H1 (cell line): ENCODE data around the gene RTCA. TPM values are rescaled to one million over a fixed set of nuclear protein-coding genes. Genes with fewer than 3 reads are reported as not detected.

Experiments
- CTCF ChIA-PET: fragments of 300-600 bp; sonication (Branson Sonifier 250); formaldehyde crosslinking; loops from one replicate; lab custom pipeline; 2021; ENCODE audit not compliant: partially characterized antibody; lab: Charles Lee
- POLR2A ChIA-PET: fragments of 300-600 bp; sonication (Branson Sonifier 250); formaldehyde crosslinking; loops from one replicate; lab custom pipeline; 2021; ENCODE audit warnings: inconsistent platforms; ENCODE audit not compliant: partially characterized antibody; lab: Charles Lee
- DNase-seq, 2 experiments: peaks; one replicate each; pipeline versions ENCODE4 v3.0.0 to v3.0.0-alpha.2; 2010 to 2022; ENCODE audit warnings: low spot score in 2 of 2, low read depth in 1 of 2, mixed read lengths in 1 of 2
- FAIRE-seq: peaks from 2 replicates; lab custom pipeline; 2011; peaks lifted over from hg19 to GRCh38; lab: Jason Lieb, UNC
- H2AFZ ChIP-seq: 2 replicates; pipeline ENCODE4 v1.8.1; 2012; ENCODE audit warnings: low read length, inconsistent platforms
- H2AK5ac ChIP-seq: 2 replicates; pipeline ENCODE4 v1.6.1; 2013; ENCODE audit warnings: low read depth, low read length
- H2BK120ac ChIP-seq: replicated peaks from 2 replicates; pipeline ENCODE3; 2013; ENCODE audit warnings: low read depth, low read length, inconsistent platforms
- H2BK12ac ChIP-seq: 2 replicates; pipeline ENCODE4 v1.6.1; 2013; ENCODE audit warnings: low read depth, low read length
- H2BK15ac ChIP-seq: 2 replicates; pipeline ENCODE4 v1.6.1; 2013; ENCODE audit warnings: low read length
- H2BK20ac ChIP-seq: 2 replicates; pipeline ENCODE4 v1.6.1; 2013; ENCODE audit warnings: low read length
- H2BK5ac ChIP-seq: 2 replicates; pipeline ENCODE4 v1.6.1; 2013; ENCODE audit warnings: low read depth, low read length
- H3K14ac ChIP-seq: 2 replicates; pipeline ENCODE4 v1.6.1; 2013; ENCODE audit warnings: inconsistent platforms; ENCODE audit not compliant: insufficient read length
- H3K18ac ChIP-seq: 2 replicates; pipeline ENCODE4 v1.6.1; 2013; ENCODE audit warnings: low read length; ENCODE audit errors: extremely low read depth
- H3K23ac ChIP-seq: 2 replicates; pipeline ENCODE4 v1.6.1; 2013; ENCODE audit warnings: inconsistent platforms; ENCODE audit not compliant: insufficient read length
- H3K23me2 ChIP-seq: 2 replicates; pipeline ENCODE4 v1.6.1; 2013; ENCODE audit warnings: low read depth, low read length
- H3K27ac ChIP-seq: 2 replicates; pipeline ENCODE4 v1.6.1; 2011; ENCODE audit warnings: low read depth, low read length, inconsistent platforms
- H3K27me3 ChIP-seq, 4 experiments: replicated peaks in 1 of 4; 1 replicate in 1 of 4; 2 replicates in 3 of 4; pipeline versions ENCODE4 v1.6.1 to v1.8.1; 2011 to 2013; ENCODE audit warnings: low read length in 3 of 4, mild to moderate bottlenecking in 3 of 4, inconsistent platforms in 2 of 4, mixed read lengths in 2 of 4, moderate library complexity in 1 of 4; ENCODE audit not compliant: control insufficient read depth in 3 of 4, insufficient read depth in 3 of 4; ENCODE audit errors: extremely low read depth in 1 of 4
- H3K36me3 ChIP-seq, 4 experiments: 2 replicates each; pipeline versions ENCODE4 v1.6.1 to v1.8.1; 2011 to 2013; ENCODE audit warnings: mild to moderate bottlenecking in 4 of 4, low read length in 3 of 4, moderate library complexity in 2 of 4, control low read depth in 1 of 4, inconsistent platforms in 1 of 4; ENCODE audit not compliant: insufficient read depth in 4 of 4, control insufficient read depth in 2 of 4
- H3K4ac ChIP-seq: replicated peaks from 2 replicates; pipeline ENCODE3; 2013; ENCODE audit warnings: low read length, low read depth, mixed read lengths, inconsistent platforms; ENCODE audit not compliant: insufficient read length
- H3K4me1 ChIP-seq, 4 experiments: replicated peaks in 1 of 4; 1 replicate in 1 of 4; 2 replicates in 3 of 4; pipeline versions ENCODE4 v1.6.1 to v1.8.1; 2011 to 2013; ENCODE audit warnings: low read length in 3 of 4, inconsistent platforms in 2 of 4, mixed read lengths in 1 of 4; ENCODE audit not compliant: insufficient read depth in 4 of 4, control insufficient read depth in 3 of 4
- H3K4me2 ChIP-seq, 2 experiments: 2 replicates each; pipeline versions ENCODE4 v1.6.1 to v1.8.1; 2011 to 2013; ENCODE audit warnings: low read depth in 2 of 2, low read length in 2 of 2, control low read depth in 1 of 2, inconsistent platforms in 1 of 2, mild to moderate bottlenecking in 1 of 2; ENCODE audit not compliant: insufficient read depth in 1 of 2
- H3K4me3 ChIP-seq, 4 experiments: fragments of 200-600, 300-600 bp in 1 of 4; sonication (generic), shearing (Covaris generic), sonication (Bioruptor Twin) in 1 of 4; 2 replicates each; pipeline versions ENCODE4 v1.5.1 to v1.8.1; 2011 to 2016; ENCODE audit warnings: low read length in 4 of 4, low read depth in 3 of 4, control low read depth in 2 of 4, inconsistent platforms in 2 of 4, mild to moderate bottlenecking in 2 of 4, mixed read lengths in 1 of 4, moderate library complexity in 1 of 4; ENCODE audit not compliant: insufficient read depth in 2 of 4; ENCODE audit errors: extremely low read depth in 1 of 4
- H3K56ac ChIP-seq: replicated peaks from 2 replicates; pipeline ENCODE3; 2013; ENCODE audit warnings: low read depth, mild to moderate bottlenecking, mixed read lengths, low read length, inconsistent platforms; ENCODE audit not compliant: insufficient read length
- H3K79me1 ChIP-seq: 2 replicates; pipeline ENCODE4 v1.6.1; 2013; ENCODE audit warnings: low read depth, low read length, control low read depth
- H3K79me2 ChIP-seq, 2 experiments: 2 replicates each; pipeline versions ENCODE4 v1.6.1 to v1.8.1; 2012 to 2013; ENCODE audit warnings: low read length in 2 of 2, mild to moderate bottlenecking in 2 of 2, inconsistent platforms in 1 of 2; ENCODE audit not compliant: insufficient read depth in 2 of 2, control insufficient read depth in 1 of 2
- H3K9ac ChIP-seq, 4 experiments: replicated peaks in 1 of 4; 1 replicate in 1 of 4; 2 replicates in 3 of 4; pipeline versions ENCODE4 v1.6.1 to v1.8.1; 2011 to 2013; ENCODE audit warnings: low read depth in 3 of 4, low read length in 3 of 4, control low read depth in 2 of 4, mild to moderate bottlenecking in 2 of 4, moderate library complexity in 2 of 4, inconsistent platforms in 1 of 4; ENCODE audit errors: extremely low read depth in 1 of 4
- H3K9me3 ChIP-seq, 2 experiments: 2 replicates each; pipeline versions ENCODE4 v1.6.1 to v1.8.1; 2012 to 2013; ENCODE audit warnings: mild to moderate bottlenecking in 2 of 2, moderate library complexity in 2 of 2, control low read depth in 1 of 2, inconsistent platforms in 1 of 2, low read depth in 1 of 2, low read length in 1 of 2, mixed read lengths in 1 of 2; ENCODE audit not compliant: insufficient read depth in 2 of 2
- H4K20me1 ChIP-seq, 2 experiments: replicated peaks in 1 of 2; 2 replicates each; pipeline versions ENCODE3 to v1.8.1; 2011 to 2013; ENCODE audit warnings: inconsistent platforms in 2 of 2, low read length in 2 of 2, mild to moderate bottlenecking in 1 of 2; ENCODE audit not compliant: insufficient read depth in 2 of 2, control insufficient read depth in 1 of 2
- H4K5ac ChIP-seq: 2 replicates; pipeline ENCODE4 v1.6.1; 2013; ENCODE audit warnings: low read length, low read depth, mixed read lengths, inconsistent platforms; ENCODE audit not compliant: insufficient read length
- H4K8ac ChIP-seq: 2 replicates; pipeline ENCODE4 v1.8.0; 2013; ENCODE audit warnings: mild to moderate bottlenecking, moderate library complexity, low read length, inconsistent platforms; ENCODE audit not compliant: insufficient read depth; ENCODE audit errors: extremely low read depth
- H4K91ac ChIP-seq: replicated peaks from 2 replicates; pipeline ENCODE3; 2013; ENCODE audit warnings: low read length, mixed read lengths, inconsistent platforms; ENCODE audit not compliant: insufficient read length
- CHD1 ChIP-seq: IDR thresholded peaks from 2 replicates; pipeline ENCODE4 v1.6.1; 2012; ENCODE audit warnings: low read depth, low read length, improper control_type of control experiment
- MAFK ChIP-seq: IDR thresholded peaks from 2 replicates; pipeline ENCODE4 v1.6.1; 2012; ENCODE audit warnings: low read depth, mild to moderate bottlenecking, improper control_type of control experiment, low read length
- WGBS, 2 experiments: shearing (Covaris generic) in 1 of 2; methylation state at CpG; one replicate each; pipeline versions ENCODE4 v1.1.6 to v1.1.7; 2013 to 2015; ENCODE audit warnings: low lambda C conversion rate in 2 of 2, mixed read lengths in 2 of 2, inconsistent platforms in 1 of 2, low coverage in 1 of 2, missing lambda C conversion rate in 1 of 2; ENCODE audit not compliant: insufficient replicate concordance in 2 of 2, insufficient coverage in 1 of 2, insufficient read length in 1 of 2; ENCODE audit errors: extremely low coverage in 1 of 2, missing lambda C conversion rate in 1 of 2; 5-methylcytosine and 5-hydroxymethylcytosine counted together
- polyA plus RNA-seq, 7 experiments: library from polyadenylated mRNA; depleted of rRNA in 3 of 7; stranded (reverse) in 5 of 7; unstranded in 2 of 7; fragments of >200 nt in 5 of 7; fragments of 200-250 nt in 2 of 7; gene quantifications; 1 replicate in 5 of 7; 2 replicates in 1 of 7; 4 replicates in 1 of 7; pipeline versions ENCODE4 v1.2.1 to v1.2.3, GENCODE V29; 2011 to 2013; ENCODE audit warnings: missing spikeins in 2 of 7, mixed read lengths in 2 of 7
- total RNA-seq: library from RNA; stranded (reverse); fragmentation: NEBNext Ultra II Directional; extraction: Animal tissue kit (Norgen Biotek cat#: 25700); gene quantifications from 2 replicates; pipeline ENCODE4 v1.2.1, GENCODE V29; 2021

Gene RTCA
- total and polyA plus RNA-seq, 2 of the 8 experiments (the other 6 are each of a cell fraction or from before 2014, with no cell fraction given): 13.8 to 31.6 TPM

GRCh38 chr1:100250807-100251206 lies 15.2 kb upstream of the RTCA start:
- H3K56ac ChIP-seq: no peak overlapping the region
- peaks cover 0 to 29% of the 10 kb centered on the region in 2 experiments; a peak in 3 of 4 replicates for H3K79me2 ChIP-seq
- no peak overlapping the region for H4K5ac ChIP-seq
- CTCF ChIA-PET: interaction anchor here (0.6 to 0.9 kb wide), 3 partner anchors 16 to 983 kb away, joined by 3 to 4 read pairs (median 3); no protein-coding TSS in a partner anchor
- H4K91ac ChIP-seq: no peak overlapping the region
- H2AFZ ChIP-seq: no peak overlapping the region
- no peak overlapping the region; a peak in 1 of 4 replicates for H3K4me2 ChIP-seq
- H3K4me3 ChIP-seq: no peak overlapping the region
- H3K23ac ChIP-seq: no peak overlapping the region
- 0 out of 2 replicates have a peak, but pooled peaks cover 3% of the 10 kb centered on the region for H3K79me1 ChIP-seq
- H2BK12ac ChIP-seq: peak overlapping the region; percentile 56; the same call in 1 of the 2 replicates
- H3K27me3 ChIP-seq: no peaks in the 10 kb centered on the region
- no peaks in the 10 kb centered on the region for H3K9me3 ChIP-seq
- H2BK120ac ChIP-seq: no peak overlapping the region
- no peak overlapping the region for H4K8ac ChIP-seq
- H3K18ac ChIP-seq: no peak overlapping the region
- H2BK15ac ChIP-seq: no peak overlapping the region
- POLR2A ChIA-PET: interaction anchor here (1.0 to 3.7 kb wide), 5 partner anchors 15 to 101 kb away, joined by 3 to 23 read pairs (median 8); partner anchors contain the start of genes CDC14A and RTCA
- peaks cover 6% of the 10 kb centered on the region for H3K23me2 ChIP-seq
- no peak overlapping the region for H2BK5ac ChIP-seq
- H3K9ac ChIP-seq: no peak overlapping the region
- H2AK5ac ChIP-seq: no peak overlapping the region
- H3K4me1 ChIP-seq: peaks cover 0 to 5% (median 0%) of the 10 kb centered on the region in 4 experiments; a peak in 2 of 7 replicates
- H3K4ac ChIP-seq: no peak overlapping the region
- H4K20me1 ChIP-seq: peaks cover 0 to 1% of the 10 kb centered on the region in 2 experiments
- no peak overlapping the region for H3K27ac ChIP-seq
- H2BK20ac ChIP-seq: no peak overlapping the region
- H3K14ac ChIP-seq: no peak overlapping the region
- WGBS, 2 experiments: 93% methylated on average over 3 of the region's 3 CpGs; no CpG with 5 or more reads in 1 of the 2 experiments
- no peaks in the 10 kb centered on the region; a peak in 1 of 8 replicates for H3K36me3 ChIP-seq
- no peak for FAIRE-seq
- no peak for DNase-seq
- no peak for TF ChIP-seq CHD1
- TF ChIP-seq MAFK: no peak
